Nucleus accumbens (tissue), 56 donors: ENCODE data around the gene SERPINE1.
"Not testable (repeated sequence)": the region's sequence is repeated elsewhere in the genome, so short reads cannot be mapped to it uniquely, and the experiment has no call there.

ENCODE experiments used
- DNase-seq, 56 donors: peaks; one replicate each; lab custom pipeline; 2025; lab: John Stamatoyannopoulos, UW

Gene SERPINE1

DNA sequence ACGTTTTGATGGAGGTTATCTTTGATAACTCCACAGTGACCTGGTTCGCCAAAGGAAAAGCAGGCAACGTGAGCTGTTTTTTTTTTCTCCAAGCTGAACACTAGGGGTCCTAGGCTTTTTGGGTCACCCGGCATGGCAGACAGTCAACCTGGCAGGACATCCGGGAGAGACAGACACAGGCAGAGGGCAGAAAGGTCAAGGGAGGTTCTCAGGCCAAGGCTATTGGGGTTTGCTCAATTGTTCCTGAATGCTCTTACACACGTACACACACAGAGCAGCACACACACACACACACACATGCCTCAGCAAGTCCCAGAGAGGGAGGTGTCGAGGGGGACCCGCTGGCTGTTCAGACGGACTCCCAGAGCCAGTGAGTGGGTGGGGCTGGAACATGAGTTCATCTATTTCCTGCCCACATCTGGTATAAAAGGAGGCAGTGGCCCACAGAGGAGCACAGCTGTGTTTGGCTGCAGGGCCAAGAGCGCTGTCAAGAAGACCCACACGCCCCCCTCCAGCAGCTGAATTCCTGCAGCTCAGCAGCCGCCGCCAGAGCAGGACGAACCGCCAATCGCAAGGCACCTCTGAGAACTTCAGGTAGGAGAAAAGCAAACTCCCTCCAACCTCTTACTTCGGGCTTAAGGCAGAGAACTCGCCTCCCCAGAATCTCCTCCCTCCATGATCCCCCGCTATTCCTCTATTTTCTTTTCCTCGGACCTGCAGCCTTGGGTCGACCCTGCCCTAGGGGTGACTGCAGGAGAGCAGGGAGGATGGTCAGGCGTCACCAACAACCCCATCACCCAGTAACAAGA lies at the start of gene SERPINE1:
TSS of gene SERPINE1 (plus strand) at position 454 of the 809 bp plus-strand sequence. CDS start 1,290 bp downstream, outside the sequence.
- peak in 20 of 56 donors; percentile 2 to 71 (median 14) for DNase-seq

DNA sequence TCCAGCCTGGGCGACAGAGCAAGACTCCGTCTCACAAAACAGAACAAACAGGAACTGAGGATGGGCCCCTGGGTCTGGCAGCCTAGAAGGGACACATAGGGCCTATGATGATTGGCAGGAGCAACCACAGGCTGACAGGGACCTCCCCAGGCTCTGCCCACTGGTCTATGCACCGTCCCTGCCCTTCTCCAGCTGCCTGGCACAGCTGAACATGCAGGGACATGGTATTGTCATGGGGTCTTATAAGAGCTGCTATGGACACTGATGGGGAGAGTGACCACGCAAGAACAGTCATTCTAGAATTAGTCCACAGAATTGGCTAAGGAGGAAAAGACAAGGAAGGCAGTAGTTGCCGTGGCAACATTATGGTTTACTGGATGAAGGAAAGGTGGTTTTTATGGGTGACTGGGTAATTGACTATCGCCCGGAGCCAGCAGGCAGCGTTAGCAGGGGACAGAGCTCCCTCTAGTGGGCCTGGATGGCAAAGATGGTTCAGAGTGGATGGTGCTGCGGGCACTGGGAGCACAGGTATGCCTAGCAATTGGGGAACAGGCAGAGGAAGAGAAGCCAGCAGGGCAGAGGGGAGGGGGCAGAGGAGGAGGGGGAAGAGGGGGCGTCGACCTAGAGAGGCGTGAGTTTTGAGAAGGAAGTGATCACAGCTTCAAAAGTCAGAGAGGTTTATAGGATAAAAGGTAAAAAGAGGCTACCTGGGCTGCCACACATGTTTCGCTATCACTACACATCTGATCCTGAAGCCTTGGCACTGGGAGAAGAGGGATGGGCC lies 49.4 kb upstream of the SERPINE1 start:
- DNase-seq = peak in 49 of 56 donors; percentile 3 to 86 (median 45)

GRCh38 chr7:101081432-101081831 lies 45.5 kb upstream of the SERPINE1 start:
- no peak for DNase-seq

DNA sequence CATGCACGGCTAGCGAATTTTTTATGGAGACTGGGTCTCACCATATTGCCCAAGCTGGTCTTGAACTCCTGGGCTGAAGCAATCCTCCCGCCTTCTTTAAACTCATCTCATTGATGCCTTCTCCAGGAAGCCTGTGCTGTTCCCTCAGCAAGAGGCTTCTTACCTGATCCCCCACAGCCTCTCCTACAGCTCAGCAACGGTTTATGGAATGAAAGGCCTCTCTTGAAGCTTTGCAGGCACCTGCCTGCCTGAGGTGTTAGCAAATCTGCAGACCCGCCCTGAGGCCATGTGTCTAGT lies 42.1 kb upstream of the SERPINE1 start:
- no peak for DNase-seq

- peak in 53 of 56 donors; percentile 7 to 84 (median 51) for DNase-seq
Measured at GRCh38 chr7:101085162-101085964, 41.5 kb upstream of the SERPINE1 start, which contains the start of gene TRIM56. TSS of gene TRIM56 (plus strand) at chr7:101085481. CDS start at chr7:101087313, 1,832 bp downstream.

GRCh38 chr7:101087334-101088068 lies 39.4 kb upstream of the SERPINE1 start:
- no peak for DNase-seq

DNA sequence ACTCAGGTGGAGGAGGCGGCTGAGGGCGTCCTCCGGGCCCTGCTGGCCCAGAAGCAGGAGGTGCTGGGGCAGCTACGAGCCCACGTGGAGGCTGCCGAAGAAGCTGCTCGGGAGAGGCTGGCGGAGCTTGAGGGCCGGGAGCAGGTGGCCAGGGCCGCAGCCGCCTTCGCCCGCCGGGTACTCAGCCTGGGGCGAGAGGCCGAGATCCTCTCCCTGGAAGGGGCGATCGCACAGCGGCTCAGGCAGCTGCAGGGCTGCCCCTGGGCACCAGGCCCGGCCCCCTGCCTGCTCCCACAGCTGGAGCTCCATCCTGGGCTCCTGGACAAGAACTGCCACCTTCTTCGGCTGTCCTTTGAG lies 38.9 kb upstream of the SERPINE1 start:
- no peak for DNase-seq

- DNase-seq = no peak
Measured at GRCh38 chr7:101088858-101089529, 37.9 kb upstream of the SERPINE1 start.

- DNase-seq = no peak
Measured at GRCh38 chr7:101089876-101090275, 37.0 kb upstream of the SERPINE1 start.

GRCh38 chr7:101092266-101092905 lies 34.5 kb upstream of the SERPINE1 start:
- DNase-seq = not testable (repeated sequence)

GRCh38 chr7:101093906-101094305 lies 33.0 kb upstream of the SERPINE1 start:
- DNase-seq = no peak

DNA sequence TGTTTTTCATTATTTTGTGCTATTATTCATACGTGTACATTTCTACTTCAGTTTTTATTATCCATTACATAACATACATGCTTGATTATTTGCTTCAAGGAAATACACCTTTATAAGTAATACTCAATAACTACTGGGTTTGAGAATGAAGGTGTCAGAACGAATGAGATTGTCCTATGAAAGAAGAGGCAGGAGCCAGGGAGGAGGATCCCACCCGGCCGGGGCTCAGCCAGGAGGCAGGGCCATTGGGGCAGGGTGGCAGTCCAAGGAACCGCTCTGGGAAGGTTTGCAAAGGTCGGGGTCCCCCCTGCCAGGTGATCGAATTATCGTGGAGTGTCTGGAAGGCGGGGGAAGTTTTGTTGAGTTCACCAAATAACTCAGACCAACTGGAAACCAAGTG lies 32.5 kb upstream of the SERPINE1 start:
- DNase-seq = no peak

DNA sequence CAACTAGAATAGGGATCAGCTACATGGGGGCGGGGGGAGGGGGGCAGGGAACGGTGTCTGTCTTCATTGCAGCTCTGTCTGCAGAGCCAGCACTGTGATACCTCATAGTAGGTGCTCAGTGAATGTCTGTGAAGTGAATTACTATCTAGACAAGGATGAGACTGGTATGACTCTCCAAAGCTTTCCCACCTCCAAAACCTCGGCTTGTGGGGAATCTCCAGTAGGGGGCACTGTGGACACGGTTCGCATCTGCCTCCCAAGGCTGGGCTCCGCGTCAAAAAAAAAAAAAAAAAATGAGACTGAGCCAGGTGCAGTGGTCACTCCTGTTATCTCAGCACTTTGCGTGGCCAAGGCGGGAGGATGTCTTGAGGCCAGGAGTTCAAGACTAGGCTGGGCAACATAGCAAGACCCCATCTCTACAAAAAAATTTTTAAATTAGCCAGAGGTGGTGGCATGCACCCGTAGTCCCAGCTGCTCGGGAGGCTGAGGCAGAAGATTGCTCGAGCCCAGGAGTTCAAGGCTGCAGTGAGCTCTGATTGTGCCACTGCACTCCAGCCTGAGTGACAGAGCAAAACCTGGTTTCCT lies 32.0 kb upstream of the SERPINE1 start:
- DNase-seq = peak in 20 of 56 donors; percentile 2 to 60 (median 14)

GRCh38 chr7:101096331-101096956 lies 30.5 kb upstream of the SERPINE1 start:
- DNase-seq = no peak

- DNase-seq = no peak
Measured at GRCh38 chr7:101096957-101097347, 30.0 kb upstream of the SERPINE1 start.

GRCh38 chr7:101097561-101097960 lies 29.3 kb upstream of the SERPINE1 start:
- DNase-seq = no peak

GRCh38 chr7:101099969-101100781 lies 26.7 kb upstream of the SERPINE1 start:
- DNase-seq = peak; percentile 12 to 95 (median 78)
